HG02642 (cell line): ENCODE data around the gene COMMD1.
"Not testable (repeated sequence)": the region's sequence is repeated elsewhere in the genome, so short reads cannot be mapped to it uniquely, and the experiment has no call there.

Experiments
- ATAC-seq: cut with Tn5 transposase; IDR thresholded peaks from one replicate; pipeline ENCODE4 v1.9.1; 2021; ENCODE audit warnings: mild to moderate bottlenecking; ENCODE audit not compliant: unreplicated experiment, poor library complexity

COMMD1 gene

DNA sequence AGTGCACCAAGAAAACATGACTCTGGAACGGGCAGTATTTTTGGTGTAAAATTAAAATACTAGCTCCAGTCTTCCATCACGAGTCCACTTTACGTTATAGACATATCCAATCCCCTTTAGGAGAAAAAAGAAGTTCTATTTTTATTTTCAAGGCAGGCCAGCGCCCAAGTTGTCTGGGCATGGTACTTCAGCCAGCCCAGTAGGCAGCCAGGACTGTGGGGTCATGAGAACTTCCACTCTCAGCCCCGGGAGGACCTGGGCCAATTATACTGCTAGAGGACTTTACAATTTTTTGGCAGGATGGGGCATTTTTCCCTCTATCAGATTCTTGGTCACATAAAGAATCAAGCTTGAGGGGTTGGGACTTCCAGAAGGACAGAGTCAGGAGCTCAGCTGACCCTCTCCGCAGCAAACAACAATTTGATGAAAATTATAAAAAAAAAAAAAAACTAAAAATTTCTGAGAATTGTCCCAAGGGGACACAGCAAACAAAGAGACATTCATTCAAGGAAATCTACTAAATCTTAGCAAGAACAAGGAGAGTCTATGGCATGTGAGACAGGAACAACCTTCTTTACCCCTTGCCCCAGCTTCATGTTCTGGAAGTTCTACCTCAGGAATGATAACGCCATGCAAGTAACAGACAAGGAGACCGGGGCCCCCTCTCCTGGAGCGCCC is 253.1 kb downstream of the COMMD1 start:
- ATAC-seq = no peak

DNA sequence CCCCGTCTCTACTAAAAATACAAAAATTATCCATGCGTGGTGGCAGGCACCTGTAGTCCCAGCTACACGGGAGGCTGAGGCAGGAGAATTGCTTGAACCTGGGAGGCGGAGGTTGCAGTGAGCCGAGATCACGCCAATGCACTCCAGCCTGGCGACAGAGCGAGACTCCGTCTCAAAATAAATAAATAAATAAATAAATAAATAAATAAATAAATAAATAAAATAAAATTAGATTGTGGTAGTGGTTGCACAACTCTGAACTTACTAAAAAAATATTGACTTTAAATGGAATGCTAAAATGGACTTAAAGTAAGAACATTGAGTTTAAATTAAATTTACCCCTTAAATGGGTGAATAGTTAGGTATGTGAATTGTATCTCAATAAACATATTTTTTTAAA is 255.2 kb downstream of the COMMD1 start:
- not testable (repeated sequence) for ATAC-seq

DNA sequence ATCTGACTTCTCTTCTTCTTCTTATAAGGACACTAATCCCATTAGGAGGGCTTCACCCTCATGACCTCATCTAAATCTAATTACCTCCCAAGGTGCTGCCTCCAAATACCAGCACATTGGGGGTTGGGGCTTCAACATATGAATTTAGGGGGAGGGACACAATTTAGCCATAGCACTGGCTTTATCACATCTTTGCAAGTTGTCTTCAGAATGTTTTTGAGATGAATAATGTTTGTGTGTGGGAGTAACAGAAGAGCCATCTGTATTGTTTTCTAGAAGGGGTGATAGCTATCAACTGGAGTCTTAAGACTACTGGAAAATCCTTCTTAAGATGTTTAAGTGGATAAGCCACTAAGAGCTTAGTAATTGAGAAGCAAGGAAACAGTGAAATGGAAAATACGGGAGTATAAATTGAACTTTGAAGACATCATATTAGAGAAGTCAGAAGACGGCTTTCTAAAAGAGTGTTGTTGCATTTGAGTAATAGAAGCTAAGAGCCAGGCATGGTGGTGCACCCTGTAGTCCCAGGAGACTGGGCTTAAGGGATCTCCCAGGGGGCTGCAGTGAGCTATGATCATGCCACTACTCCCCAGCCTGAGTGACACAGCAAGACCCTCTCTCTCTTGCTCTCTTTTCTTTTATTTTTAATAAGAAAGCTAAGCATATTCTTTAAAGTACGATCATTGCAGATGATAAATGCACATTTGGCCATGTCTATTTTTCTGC is 257.8 kb downstream of the COMMD1 start:
- ATAC-seq = no peak

DNA sequence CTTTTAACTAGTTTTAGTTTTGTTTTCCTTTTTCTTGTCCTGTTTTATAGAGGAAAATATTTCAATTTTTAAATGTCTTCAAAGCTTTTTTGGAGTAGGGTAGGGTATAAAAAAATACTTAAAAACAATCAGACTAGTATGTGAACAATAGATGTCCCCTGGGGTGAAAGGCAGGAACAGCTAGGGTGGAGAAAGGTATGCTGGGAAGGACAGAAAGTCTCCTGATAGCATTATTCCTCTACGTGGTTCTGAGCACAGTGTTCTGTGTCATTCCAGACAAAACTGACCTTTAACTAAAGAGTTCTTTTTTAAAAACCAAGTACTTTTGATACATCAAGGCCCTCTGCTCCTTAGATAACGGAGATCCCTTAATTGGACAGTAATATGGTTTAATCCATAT is 258.4 kb downstream of the COMMD1 start:
- ATAC-seq = no peak

DNA sequence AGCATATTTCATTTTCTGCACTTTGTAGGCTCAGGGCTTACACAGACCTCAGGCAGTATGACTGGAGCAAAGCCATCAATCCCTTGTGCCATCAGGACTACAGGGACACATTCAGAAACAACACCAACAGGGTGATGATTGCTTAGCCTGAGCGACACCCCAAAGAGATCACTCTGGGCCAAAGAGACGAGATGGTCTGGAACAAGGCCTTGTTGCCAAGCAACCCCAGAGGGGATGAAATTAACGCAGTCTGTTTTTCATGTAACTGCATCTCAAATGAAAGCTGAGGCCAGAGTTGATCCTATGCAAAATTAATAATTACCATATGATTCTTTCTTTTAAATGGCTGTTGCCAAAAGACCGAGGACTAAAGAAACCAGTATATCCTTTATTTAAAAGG is 270.3 kb downstream of the COMMD1 start:
- no peak for ATAC-seq

DNA sequence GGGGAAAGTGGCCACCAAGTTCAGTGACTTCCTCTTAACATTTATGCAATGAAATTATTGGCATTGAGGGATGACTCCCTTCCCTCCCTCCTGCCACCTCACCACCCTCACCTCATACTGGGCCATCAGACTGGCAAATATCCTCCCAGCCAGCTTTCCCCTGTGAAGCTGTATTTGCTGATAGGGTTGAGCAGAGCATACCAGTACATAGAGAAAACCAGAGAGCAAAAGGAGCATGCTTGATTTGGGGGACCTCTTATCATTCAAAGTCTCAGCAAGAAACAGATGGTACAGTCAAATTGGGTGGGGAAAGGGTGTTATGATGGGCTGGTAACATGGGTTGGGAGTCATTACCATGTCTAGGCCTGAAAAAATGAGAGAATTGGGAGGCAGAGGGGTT is 271.3 kb downstream of the COMMD1 start:
- ATAC-seq = no peak

DNA sequence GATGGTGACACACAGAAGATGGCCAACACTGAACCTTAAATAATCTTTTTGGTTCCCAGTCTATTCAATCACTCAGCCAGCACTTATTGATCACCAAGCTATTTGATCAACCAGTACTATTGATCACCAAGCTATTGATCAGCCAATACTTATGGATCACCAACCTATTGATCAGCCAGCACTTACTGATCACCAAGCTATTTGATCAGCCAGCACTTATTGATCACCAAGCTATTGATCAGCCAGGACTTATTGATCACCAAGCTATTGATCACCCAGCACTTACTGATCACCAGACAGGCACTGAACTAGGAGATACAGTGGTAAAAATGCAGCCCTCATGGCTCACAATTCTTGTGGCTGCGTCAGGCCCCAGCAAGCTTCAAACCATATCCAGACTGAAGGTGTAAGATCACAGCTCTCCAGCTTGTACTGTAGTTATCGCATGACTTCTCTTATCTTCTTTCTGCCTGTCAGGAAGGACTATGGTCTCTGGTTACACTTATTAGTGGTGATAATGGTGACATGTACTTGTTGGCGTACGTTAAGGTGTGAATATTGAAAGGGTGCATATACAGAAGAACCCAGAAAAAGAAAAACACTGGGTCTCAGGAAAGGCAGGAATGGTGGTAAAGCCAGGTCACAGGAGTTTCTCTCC is 272.0 kb downstream of the COMMD1 start:
- ATAC-seq = no peak

DNA sequence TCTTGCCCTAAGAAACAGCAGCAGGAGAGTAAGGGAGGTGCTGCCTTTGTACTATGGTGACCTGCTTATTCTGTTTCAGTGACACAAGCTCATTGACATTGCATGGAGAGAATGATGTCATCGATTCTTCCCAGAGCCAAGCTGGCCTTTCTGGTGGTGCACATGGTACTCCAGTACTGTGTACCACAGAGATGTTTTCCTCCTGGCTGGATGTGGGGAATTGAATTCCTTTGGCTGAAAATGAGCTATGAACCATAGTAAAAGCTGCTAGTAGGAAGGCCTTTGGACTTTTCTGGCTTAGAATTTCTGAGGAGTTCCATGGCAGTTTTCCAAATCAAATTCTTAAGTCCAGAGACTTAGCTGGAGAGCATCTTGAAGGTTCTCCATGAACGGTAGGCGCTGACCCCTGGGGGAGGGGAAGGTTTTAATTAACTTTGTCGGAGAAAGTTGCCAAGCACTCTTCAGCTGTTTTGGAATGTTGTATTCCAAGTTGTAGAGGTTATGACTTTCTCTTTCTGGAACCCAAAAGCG is 273.3 kb downstream of the COMMD1 start:
- no peak for ATAC-seq

DNA sequence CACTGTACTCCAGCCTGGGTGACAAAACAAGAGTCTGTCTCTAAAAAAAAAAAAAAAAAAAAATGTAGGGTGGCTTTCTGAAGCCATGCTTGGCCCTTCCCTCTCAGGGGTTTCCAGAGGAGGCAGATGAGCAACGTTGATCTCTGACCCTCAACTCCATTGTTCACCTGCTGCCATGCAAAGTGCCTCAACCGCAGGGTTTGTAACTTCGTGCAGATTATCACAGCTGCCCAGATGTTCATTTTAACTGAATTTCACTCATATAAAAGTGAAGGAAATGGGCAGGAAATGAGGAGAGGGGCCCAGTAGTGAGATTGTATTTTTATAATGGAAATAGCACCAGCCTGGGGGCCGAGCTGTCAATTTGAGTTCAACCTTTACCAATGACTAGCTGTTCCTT is 275.5 kb downstream of the COMMD1 start:
- ATAC-seq = peak; percentile 46

DNA sequence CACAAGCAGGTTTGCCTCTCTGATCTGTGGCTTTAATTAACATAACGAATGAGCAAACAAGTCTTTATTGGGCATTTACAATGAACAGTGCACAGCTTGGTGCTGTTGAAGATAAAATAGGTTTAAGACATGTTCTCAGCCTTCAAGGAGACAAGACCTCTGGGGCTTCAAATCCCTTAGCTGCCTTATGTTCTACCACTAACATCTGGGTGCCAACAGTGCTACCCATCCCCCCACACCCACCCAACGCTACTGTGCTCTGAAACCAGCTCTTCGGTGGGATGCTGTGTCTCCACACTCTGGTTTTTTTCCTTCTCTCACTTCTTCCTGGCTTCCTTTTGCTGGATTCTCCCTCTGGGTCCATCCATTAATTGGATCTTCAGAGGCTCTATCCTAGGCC is 276.4 kb downstream of the COMMD1 start:
- ATAC-seq = no peak

DNA sequence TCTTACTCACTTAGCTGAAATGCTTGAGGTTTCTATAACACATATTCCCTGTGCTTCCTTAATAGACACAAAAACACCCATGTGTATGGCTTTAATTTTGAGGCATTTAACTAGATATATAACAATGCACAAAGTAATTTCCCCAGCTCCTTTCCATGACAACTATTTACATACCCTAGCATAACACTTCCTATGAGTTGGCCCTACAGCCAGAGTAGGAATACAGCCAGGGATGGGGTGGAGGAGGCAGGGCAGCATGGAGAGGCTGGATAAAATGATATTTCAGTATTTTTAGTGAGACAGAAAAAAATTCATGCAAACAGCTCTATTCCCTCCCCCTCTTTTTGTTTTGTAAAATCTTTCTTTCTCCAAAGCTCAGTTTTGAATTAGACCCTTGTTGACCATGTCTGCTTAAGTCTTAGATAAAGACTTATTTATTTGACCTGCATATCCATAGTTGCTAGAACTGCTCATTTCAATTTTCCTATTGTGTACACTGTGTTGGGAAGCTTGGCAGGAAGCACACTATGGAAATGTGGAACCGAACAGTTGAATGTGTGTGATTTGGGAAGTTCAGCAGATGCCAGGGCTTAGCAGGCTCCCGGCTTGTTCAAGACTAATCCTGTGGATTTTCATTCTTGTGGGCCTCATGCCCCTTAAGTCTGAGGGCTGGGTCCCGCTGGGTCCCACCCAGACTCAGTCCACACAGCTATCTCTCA is 279.2 kb downstream of the COMMD1 start:
- ATAC-seq = no peak
